ENCODE measurements around the gene SSRP1.
"Not testable (repeated sequence)": the region's sequence is repeated elsewhere in the genome, so short reads cannot be mapped to it uniquely, and the experiment has no call there.

Gene SSRP1

GRCh38 chr11:57341250-57341808 lies 5.6 kb upstream of the SSRP1 start:
- DNase-seq (ENCODE audit: extremely low read depth, insufficient read length): no peak
- H3K27me3 ChIP-seq (replicated peaks; ENCODE audit: control insufficient read depth, insufficient read depth, low read length): no peaks in the 10 kb centered on the region
- no peaks in the 10 kb centered on the region for H3K36me3 ChIP-seq (ENCODE audit: control insufficient read depth, insufficient read depth, low read length)
- no peak overlapping the region for H3K4me3 ChIP-seq (replicated peaks; ENCODE audit: low read depth, low read length)
- TF ChIP-seq, protein P1, sequence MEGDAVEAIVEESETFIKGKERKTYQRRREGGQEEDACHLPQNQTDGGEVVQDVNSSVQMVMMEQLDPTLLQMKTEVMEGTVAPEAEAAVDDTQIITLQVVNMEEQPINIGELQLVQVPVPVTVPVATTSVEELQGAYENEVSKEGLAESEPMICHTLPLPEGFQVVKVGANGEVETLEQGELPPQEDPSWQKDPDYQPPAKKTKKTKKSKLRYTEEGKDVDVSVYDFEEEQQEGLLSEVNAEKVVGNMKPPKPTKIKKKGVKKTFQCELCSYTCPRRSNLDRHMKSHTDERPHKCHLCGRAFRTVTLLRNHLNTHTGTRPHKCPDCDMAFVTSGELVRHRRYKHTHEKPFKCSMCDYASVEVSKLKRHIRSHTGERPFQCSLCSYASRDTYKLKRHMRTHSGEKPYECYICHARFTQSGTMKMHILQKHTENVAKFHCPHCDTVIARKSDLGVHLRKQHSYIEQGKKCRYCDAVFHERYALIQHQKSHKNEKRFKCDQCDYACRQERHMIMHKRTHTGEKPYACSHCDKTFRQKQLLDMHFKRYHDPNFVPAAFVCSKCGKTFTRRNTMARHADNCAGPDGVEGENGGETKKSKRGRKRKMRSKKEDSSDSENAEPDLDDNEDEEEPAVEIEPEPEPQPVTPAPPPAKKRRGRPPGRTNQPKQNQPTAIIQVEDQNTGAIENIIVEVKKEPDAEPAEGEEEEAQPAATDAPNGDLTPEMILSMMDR (IDR thresholded peaks at IDR 0.05; ENCODE audit: insufficient read depth, low read length, poor library complexity, severe bottlenecking): no peak

DNA sequence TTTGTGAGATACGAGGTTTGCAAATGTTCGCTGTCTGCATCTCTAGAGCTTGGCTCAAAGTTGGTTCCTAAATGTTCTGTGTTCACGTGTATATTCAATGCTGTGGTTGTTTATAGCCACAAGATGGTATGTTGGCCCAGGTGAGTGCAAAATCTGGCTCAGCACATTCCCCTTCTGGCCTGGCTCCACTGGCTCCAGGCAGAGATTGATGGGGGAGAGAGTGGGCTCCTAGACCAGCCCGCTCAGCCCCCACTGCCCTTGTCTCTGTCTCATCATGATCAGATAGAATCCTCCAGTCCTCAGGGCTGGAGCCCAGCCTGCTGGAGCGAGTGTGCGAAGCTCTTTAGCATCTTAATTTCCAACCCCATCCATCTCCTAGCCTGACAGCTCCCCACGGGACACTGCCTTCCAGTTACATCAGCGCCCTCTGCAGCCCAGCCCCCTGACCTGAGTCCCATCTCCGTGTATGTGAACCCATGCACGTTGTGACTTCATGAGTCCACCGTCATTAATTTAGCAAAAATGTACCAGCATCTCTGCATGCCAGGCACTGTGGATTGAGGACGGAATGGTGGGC lies 4.4 kb upstream of the SSRP1 start:
- TF ChIP-seq, protein P1 (IDR thresholded peaks at IDR 0.05; ENCODE audit: insufficient read depth, low read length, poor library complexity, severe bottlenecking): no peak
- H3K4me3 ChIP-seq (replicated peaks; ENCODE audit: low read depth, low read length): no peak overlapping the region
- no peak for DNase-seq (ENCODE audit: extremely low read depth, insufficient read length)
- H3K36me3 ChIP-seq (ENCODE audit: control insufficient read depth, insufficient read depth, low read length): no peaks in the 10 kb centered on the region
- H3K27me3 ChIP-seq (replicated peaks; ENCODE audit: control insufficient read depth, insufficient read depth, low read length): no peaks in the 10 kb centered on the region

DNA sequence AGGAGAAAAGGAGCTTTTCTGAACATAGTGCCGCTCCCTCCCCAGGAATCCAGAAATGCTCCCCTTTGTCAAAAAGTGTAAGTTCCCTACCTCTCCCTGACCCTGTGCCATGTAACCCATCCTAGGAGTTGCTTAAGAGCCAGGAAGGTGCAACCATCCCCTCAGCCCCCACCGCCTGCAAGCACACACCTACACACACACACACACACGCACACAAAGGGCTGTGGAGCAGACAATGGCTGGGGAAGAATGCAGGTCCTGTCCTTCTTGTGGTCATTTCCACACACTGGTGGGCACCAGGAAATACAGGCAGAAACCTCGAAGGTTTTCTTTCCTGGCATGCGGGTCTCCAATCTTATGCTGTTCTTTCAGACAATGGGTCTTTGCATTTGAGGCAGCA lies 3.6 kb upstream of the SSRP1 start:
- Histone ChIP-seq H3K36me3 (ENCODE audit: control insufficient read depth, insufficient read depth, low read length) (no peaks in the 10 kb centered on the region), H3K27me3 (replicated peaks; ENCODE audit: control insufficient read depth, insufficient read depth, low read length) (no peaks in the 10 kb centered on the region), H3K4me3 (replicated peaks; ENCODE audit: low read depth, low read length) (no peak overlapping the region)
- no peak for DNase-seq (ENCODE audit: extremely low read depth, insufficient read length)
- TF ChIP-seq, protein P1 (IDR thresholded peaks at IDR 0.05; ENCODE audit: insufficient read depth, low read length, poor library complexity, severe bottlenecking): no peak

GRCh38 chr11:57338142-57338541 lies 2.5 kb upstream of the SSRP1 start, which contains the start of gene P2RX3:
Gene P2RX3 (plus strand): TSS chr11:57338352. CDS start chr11:57338551, 199 bp downstream.
- TF ChIP-seq, protein P1 (IDR thresholded peaks at IDR 0.05; ENCODE audit: insufficient read depth, low read length, poor library complexity, severe bottlenecking): no peak
- no peaks in the 10 kb centered on the region for H3K27me3 ChIP-seq (replicated peaks; ENCODE audit: control insufficient read depth, insufficient read depth, low read length)
- H3K36me3 ChIP-seq (ENCODE audit: control insufficient read depth, insufficient read depth, low read length): no peaks in the 10 kb centered on the region; the same call in 1 of the 2 replicates
- no peak for DNase-seq (ENCODE audit: extremely low read depth, insufficient read length)
- no peak within 1 kb of the TSS for H3K4me3 ChIP-seq (replicated peaks; ENCODE audit: low read depth, low read length)

GRCh38 chr11:57336856-57337255 lies 1.2 kb upstream of the SSRP1 start:
- H3K4me3 ChIP-seq (replicated peaks; ENCODE audit: low read depth, low read length); H3K36me3 ChIP-seq (ENCODE audit: control insufficient read depth, insufficient read depth, low read length); H3K27me3 ChIP-seq (replicated peaks; ENCODE audit: control insufficient read depth, insufficient read depth, low read length); DNase-seq (ENCODE audit: extremely low read depth, insufficient read length): not testable (repeated sequence)

- Histone ChIP-seq H3K27me3 (replicated peaks; ENCODE audit: control insufficient read depth, insufficient read depth, low read length) (no peaks in the 10 kb centered on the region), H3K36me3 (ENCODE audit: control insufficient read depth, insufficient read depth, low read length) (peaks cover 14% of the 10 kb centered on the region), H3K4me3 (replicated peaks; ENCODE audit: low read depth, low read length) (peak overlapping the region; percentile 79)
- TF ChIP-seq, protein P1 (IDR thresholded peaks at IDR 0.05; ENCODE audit: insufficient read depth, low read length, poor library complexity, severe bottlenecking): no peak
- DNase-seq (ENCODE audit: extremely low read depth, insufficient read length): no peak
Observed at GRCh38 chr11:57336111-57336666, 497 bp upstream of the SSRP1 start.
